ENCODE results near the gene KCNJ12. TPM values are rescaled to one million over a fixed set of nuclear protein-coding genes. Genes with fewer than 3 reads are reported as not detected.

The KCNJ12 gene
- total and polyA plus RNA-seq, 2 of the 4 experiments (the other 2 are of a cell fraction): under 0.01 to 0.10 TPM

GRCh38 chr17:21397341-21398190 lies 21.4 kb downstream of the KCNJ12 start:
- Histone ChIP-seq H3K36me3 (ENCODE audit: control insufficient read depth, insufficient read depth, low read length) (no peaks in the 10 kb centered on the region), H3K27me3 (ENCODE audit: control insufficient read depth, insufficient read depth, low read length) (no peaks in the 10 kb centered on the region), H3K18ac (ENCODE audit: low read depth, low read length) (peak overlapping the region; percentile 2; the same call in 1 of the 2 replicates), H2AFZ (replicated peaks; ENCODE audit: low read length, poor library complexity) (peak overlapping the region; percentile 89), H3K4me1 (ENCODE audit: control insufficient read depth, insufficient read depth, low read length) (peaks cover 18% of the 10 kb centered on the region), H3K9ac (ENCODE audit: low read depth, low read length) (peak overlapping the region; percentile 13; the same call in 1 of the 2 replicates), H3K4ac (ENCODE audit: low read depth, low read length) (peak overlapping the region; percentile 48), H3K27ac (ENCODE audit: insufficient read depth, low read length) (peak overlapping the region; percentile 51; the same call in 1 of the 2 replicates), H2BK120ac (ENCODE audit: low read depth, low read length) (peak overlapping the region; percentile 74), H2AK5ac (ENCODE audit: low read depth, low read length) (peak overlapping the region; percentile 86), H3K56ac (ENCODE audit: extremely low read depth, insufficient read depth, low read length) (no peak overlapping the region), H3K9me3 (ENCODE audit: control insufficient read depth, insufficient read depth, low read length) (no peaks in the 10 kb centered on the region), H4K91ac (ENCODE audit: insufficient read depth, low read depth, low read length) (peak overlapping the region; percentile 81), H2BK15ac (ENCODE audit: low read depth, low read length) (peak overlapping the region; percentile 12; the same call in 1 of the 3 replicates), H2AK9ac (replicated peaks; ENCODE audit: low read depth, low read length, poor library complexity) (peak overlapping the region; percentile 56), H3K4me2 (ENCODE audit: low read depth, low read length) (no peak overlapping the region), H3K9me1 (ENCODE audit: insufficient read depth, low read length) (no peaks in the 10 kb centered on the region; the same call in 1 of the 2 replicates), H4K8ac (ENCODE audit: low read depth in 2 of 2, low read length in 2 of 2) (peak overlapping the region; percentile 47 to 82; a peak in 3 of 4 replicates), H3K79me1 (ENCODE audit: low read depth in 1 of 2, low read length in 2 of 2) (no peaks in the 10 kb centered on the region), H3K4me3 (ENCODE audit: insufficient read depth, low read depth, low read length) (no peak overlapping the region), H2BK20ac (ENCODE audit: low read depth, low read length) (peak overlapping the region; percentile 45), H3K23ac (ENCODE audit: low read depth, low read length) (peak overlapping the region; percentile 62; the same call in 1 of the 2 replicates), H2BK5ac (ENCODE audit: low read depth, low read length, poor library complexity, severe bottlenecking) (peak overlapping the region; percentile 35), H3K14ac (replicated peaks; ENCODE audit: low read depth, low read length) (peak overlapping the region; percentile 64), H4K5ac (ENCODE audit: low read depth, low read length) (peak overlapping the region; percentile 21; the same call in 1 of the 2 replicates), H4K20me1 (ENCODE audit: insufficient read depth, low read length) (no peaks in the 10 kb centered on the region)
- BruUV-seq (replicated peaks): no TSS peak
- intact Hi-C loops (cut with micrococcal nuclease) (no loop called here), in situ Hi-C loops (cut with MboI; ENCODE audit: low sequenced_read_pairs) (no loop called here), dilution Hi-C loops (cut with HindIII; ENCODE audit: low sequenced_read_pairs, unreplicated experiment) (no loop called here)
- ChIA-PET POLR2A (ENCODE audit: unreplicated experiment) (no interaction called here), CTCF (no interaction called here)
- peak; percentile 81 for DNase-seq
- WGBS, 2 experiments (ENCODE audit: extremely low coverage in 2 of 2, insufficient read length in 1 of 2): 16% methylated on average over 13 of the region's 28 CpGs; no CpG with 5 or more reads in 1 of the 2 experiments
- TF ChIP-seq CHD1 (IDR thresholded peaks at IDR 0.05; ENCODE audit: low read depth, low read length) (no peak), MAFK (IDR thresholded peaks at IDR 0.05; ENCODE audit: low read depth, low read length) (no peak), MXI1 (IDR thresholded peaks at IDR 0.05; ENCODE audit: borderline replicate concordance, low read depth, low read length) (no peak), FOS (IDR thresholded peaks at IDR 0.05; ENCODE audit: low read depth, low read length) (no peak), RAD21 (IDR thresholded peaks at IDR 0.05; ENCODE audit: low read length) (peak; percentile 16; the same call in 1 of the 2 replicates), BHLHE40 (IDR thresholded peaks at IDR 0.05; ENCODE audit: low read depth, low read length) (peak; percentile 86), RFX5 (IDR thresholded peaks at IDR 0.05; ENCODE audit: low read depth, low read length) (no peak), MAZ (IDR thresholded peaks at IDR 0.05; ENCODE audit: borderline replicate concordance, low read depth, low read length) (no peak), NFE2L2 (IDR thresholded peaks at IDR 0.05; ENCODE audit: low read depth, low read length) (no peak), USF2 (IDR thresholded peaks at IDR 0.05; ENCODE audit: low read depth, low read length) (no peak), SMC3 (IDR thresholded peaks at IDR 0.05; ENCODE audit: low read depth, low read length) (no peak)
- ATAC-seq (ENCODE audit: low read depth): peak; percentile 47
